Ectodermal cell (in vitro differentiated cells): ENCODE data around the gene ZSCAN32.

Experiments used
- H3K27ac ChIP-seq: 2 replicates; pipeline ENCODE4 v1.7.0; 2013; ENCODE audit warnings: mild to moderate bottlenecking, low read depth, low read length; ENCODE audit not compliant: insufficient read depth, poor library complexity, severe bottlenecking
- H3K27me3 ChIP-seq: 2 replicates; pipeline ENCODE4 v1.7.0; 2013; ENCODE audit warnings: mild to moderate bottlenecking, low read length; ENCODE audit not compliant: insufficient read depth, control insufficient read depth, poor library complexity, severe bottlenecking
- H3K36me3 ChIP-seq: one replicate; pipeline ENCODE4 v1.7.0; 2013; ENCODE audit warnings: low read length; ENCODE audit not compliant: control insufficient read depth, insufficient read depth
- H3K4me1 ChIP-seq: one replicate; pipeline ENCODE4 v1.7.0; 2013; ENCODE audit warnings: low read length; ENCODE audit not compliant: control insufficient read depth, insufficient read depth
- H3K4me3 ChIP-seq: 2 replicates; pipeline ENCODE4 v1.7.0; 2013; ENCODE audit warnings: low read depth, low read length, control low read depth; ENCODE audit not compliant: insufficient read depth
- H3K9me3 ChIP-seq: 2 replicates; pipeline ENCODE4 v1.7.0; 2013; ENCODE audit warnings: mild to moderate bottlenecking, low read length, moderate library complexity; ENCODE audit not compliant: control insufficient read depth
- WGBS, 2 experiments: methylation state at CpG; one replicate each; pipeline ENCODE4 v1.1.7; 2013; ENCODE audit warnings: missing lambda C conversion rate in 2 of 2; 5-methylcytosine and 5-hydroxymethylcytosine counted together

The ZSCAN32 gene

DNA sequence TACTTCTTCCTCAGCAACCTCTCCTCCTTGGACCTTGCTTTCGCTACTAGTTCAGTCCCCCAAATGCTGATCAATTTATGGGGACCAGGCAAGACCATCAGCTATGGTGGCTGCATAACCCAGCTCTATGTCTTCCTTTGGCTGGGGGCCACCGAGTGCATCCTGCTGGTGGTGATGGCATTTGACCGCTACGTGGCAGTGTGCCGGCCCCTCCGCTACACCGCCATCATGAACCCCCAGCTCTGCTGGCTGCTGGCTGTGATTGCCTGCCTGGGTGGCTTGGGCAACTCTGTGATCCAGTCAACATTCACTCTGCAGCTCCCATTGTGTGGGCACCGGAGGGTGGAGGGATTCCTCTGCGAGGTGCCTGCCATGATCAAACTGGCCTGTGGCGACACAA lies 44.7 kb downstream of the ZSCAN32 start:
- Histone ChIP-seq H3K27me3 (no peaks in the 10 kb centered on the region), H3K36me3 (no peaks in the 10 kb centered on the region), H3K9me3 (no peaks in the 10 kb centered on the region), H3K27ac (no peak overlapping the region), H3K4me3 (no peak overlapping the region), H3K4me1 (no peaks in the 10 kb centered on the region)
- WGBS, 2 experiments, result 89 to 93% methylated on average over 10 of the region's 10 CpGs

DNA sequence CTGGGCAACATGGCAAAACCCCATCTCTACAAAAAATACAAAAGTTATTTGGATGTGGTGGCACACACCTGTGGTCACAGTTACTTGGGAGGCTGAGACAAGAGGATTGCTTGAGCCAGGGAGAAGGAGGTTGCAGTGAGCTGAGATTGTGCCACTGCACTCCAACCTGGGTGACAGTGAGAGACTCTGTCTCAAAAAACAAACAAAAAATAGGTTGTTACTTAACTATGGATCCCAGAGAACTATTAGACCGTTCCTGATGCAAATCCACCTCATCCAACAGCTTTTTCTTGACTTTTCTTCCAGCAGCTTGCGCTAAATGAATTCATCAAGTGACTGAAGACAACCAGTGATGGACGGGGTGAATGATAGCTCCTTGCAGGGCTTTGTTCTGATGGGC lies 45.2 kb downstream of the ZSCAN32 start, which contains the start of gene OR2C1:
Gene OR2C1, plus strand, starts transcription at position 301 of the 400 bp plus-strand sequence. Its CDS starts 52 bp downstream, at position 353.
- Histone ChIP-seq H3K9me3 (no peaks in the 10 kb centered on the region), H3K27ac (no peak within 1 kb of the TSS), H3K4me3 (no peak within 1 kb of the TSS), H3K4me1 (no peaks in the 10 kb centered on the region), H3K27me3 (no peaks in the 10 kb centered on the region), H3K36me3 (no peaks in the 10 kb centered on the region)
- WGBS, 2 experiments, result 75 to 80% methylated on average over 3 of the region's 3 CpGs

DNA sequence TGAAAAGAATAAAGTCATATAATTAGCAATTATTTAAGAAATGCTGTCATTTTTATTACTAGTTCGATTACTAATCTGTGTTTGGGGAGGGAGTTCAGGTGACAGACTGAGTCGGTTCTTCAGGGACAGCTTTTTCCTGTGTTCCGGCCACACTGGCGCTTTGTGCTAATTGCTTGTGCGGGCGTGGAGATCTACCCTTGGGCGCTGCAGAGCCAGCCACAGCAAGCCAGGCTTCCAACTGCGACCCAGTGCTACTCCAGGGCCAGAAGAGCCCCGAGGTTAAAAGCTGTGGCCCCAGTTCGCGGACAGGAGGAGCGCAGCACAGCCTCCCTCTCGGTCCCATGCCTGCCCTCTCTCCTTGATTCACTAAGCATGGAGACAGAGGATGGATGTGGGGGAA lies 51.6 kb downstream of the ZSCAN32 start:
- no peaks in the 10 kb centered on the region for H3K9me3 ChIP-seq
- H3K4me1 ChIP-seq, result no peaks in the 10 kb centered on the region
- H3K27ac ChIP-seq, result no peak overlapping the region
- no peaks in the 10 kb centered on the region for H3K36me3 ChIP-seq
- no peaks in the 10 kb centered on the region for H3K27me3 ChIP-seq
- H3K4me3 ChIP-seq, result no peak overlapping the region
- WGBS, 2 experiments, result 77 to 79% methylated on average over 12 to 13 of the region's 13 CpGs

DNA sequence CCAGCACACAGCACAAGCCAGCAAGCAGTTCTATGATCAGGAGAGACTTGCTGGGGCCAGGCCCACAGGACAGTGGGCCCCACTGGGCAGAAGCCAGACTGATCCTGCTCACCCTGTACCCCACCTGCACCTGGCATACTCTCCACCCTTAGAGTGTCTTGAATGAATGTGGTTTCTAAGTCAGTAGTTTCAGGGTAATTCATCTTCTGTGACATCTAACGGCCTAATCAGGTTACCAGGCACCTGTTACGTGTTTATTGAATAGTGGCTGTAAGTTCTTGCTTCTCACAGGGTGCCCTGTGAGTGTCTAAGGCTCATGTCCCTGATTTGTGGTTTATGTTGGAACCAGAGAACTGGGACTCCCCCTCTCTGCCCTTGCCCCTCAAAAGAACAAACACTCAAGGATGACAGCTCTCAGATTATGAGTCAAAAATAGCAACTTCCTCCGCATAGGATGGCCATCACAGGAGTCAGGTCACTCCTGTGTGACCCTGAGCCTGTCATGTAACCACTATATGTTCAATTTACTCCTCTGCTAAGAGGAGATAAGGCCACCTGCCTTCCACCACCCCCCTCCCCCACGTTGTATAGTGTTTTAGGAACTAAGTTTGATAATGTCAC lies 52.1 kb downstream of the ZSCAN32 start:
- H3K4me3 ChIP-seq, result no peak overlapping the region
- H3K4me1 ChIP-seq, result no peaks in the 10 kb centered on the region
- no peak overlapping the region for H3K27ac ChIP-seq
- no peaks in the 10 kb centered on the region for H3K27me3 ChIP-seq
- no peaks in the 10 kb centered on the region for H3K36me3 ChIP-seq
- H3K9me3 ChIP-seq, result no peaks in the 10 kb centered on the region
- 85 to 89% methylated on average over 3 of the region's 4 CpGs for WGBS, 2 experiments

DNA sequence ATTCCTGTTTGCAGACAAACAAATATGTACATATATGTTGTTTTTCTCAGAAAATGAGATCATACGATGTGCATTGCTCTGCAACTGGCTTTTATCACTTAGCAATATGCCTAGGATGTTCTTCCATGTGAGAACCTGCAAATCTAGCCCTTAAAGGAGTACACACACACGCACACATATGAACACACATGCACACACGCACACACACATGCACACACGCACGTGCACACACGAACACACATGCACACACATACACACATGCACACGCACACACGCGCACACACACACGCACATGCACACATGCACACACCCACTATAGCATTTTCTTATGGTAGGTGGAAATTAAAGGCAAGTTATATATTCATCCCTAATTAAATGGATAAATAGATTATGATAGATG lies 53.2 kb downstream of the ZSCAN32 start:
- no peak overlapping the region for H3K4me3 ChIP-seq
- WGBS, 2 experiments, result 76 to 84% methylated on average over 6 of the region's 10 CpGs
- H3K4me1 ChIP-seq, result no peaks in the 10 kb centered on the region
- H3K9me3 ChIP-seq, result no peaks in the 10 kb centered on the region
- no peaks in the 10 kb centered on the region for H3K36me3 ChIP-seq
- no peaks in the 10 kb centered on the region for H3K27me3 ChIP-seq
- H3K27ac ChIP-seq, result no peak overlapping the region

DNA sequence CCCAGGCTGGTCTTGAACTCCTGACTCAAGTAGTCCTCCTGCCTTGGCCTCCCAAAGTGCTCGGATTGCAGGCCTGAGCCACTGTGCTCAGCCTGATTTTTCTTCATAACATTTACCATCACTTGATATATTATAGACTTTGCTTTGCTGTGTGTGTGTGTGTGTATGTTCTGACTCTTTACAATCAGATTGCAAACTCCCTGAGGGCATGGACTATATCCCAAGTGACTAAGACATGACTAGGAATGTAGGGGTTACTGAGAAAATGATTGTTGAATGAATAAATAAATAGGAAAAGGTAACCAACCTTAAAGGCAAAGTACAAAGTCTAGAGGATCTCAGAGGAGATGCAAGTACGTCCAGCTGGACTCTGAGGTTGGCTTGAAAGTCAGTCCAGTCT lies 54.8 kb downstream of the ZSCAN32 start:
- H3K4me1 ChIP-seq, result no peaks in the 10 kb centered on the region
- no peak overlapping the region for H3K4me3 ChIP-seq
- H3K27me3 ChIP-seq, result no peaks in the 10 kb centered on the region
- no peak overlapping the region for H3K27ac ChIP-seq
- no peaks in the 10 kb centered on the region for H3K9me3 ChIP-seq
- no peaks in the 10 kb centered on the region for H3K36me3 ChIP-seq
- 66 to 70% methylated on average over 2 of the region's 2 CpGs for WGBS, 2 experiments
